GM04504 (cell line): Measurements from ENCODE around the gene NAALADL2.
"Not testable (repeated sequence)": the region's sequence is repeated elsewhere in the genome, so short reads cannot be mapped to it uniquely, and the experiment has no call there.

Source experiments
- DNase-seq: peaks from one replicate; pipeline ENCODE4 v3.0.0-alpha.2; 2012; ENCODE audit warnings: low read depth

Gene NAALADL2

GRCh38 chr3:175269394-175269793 is 410.3 kb downstream of the NAALADL2 start:
- DNase-seq, result no peak

DNA sequence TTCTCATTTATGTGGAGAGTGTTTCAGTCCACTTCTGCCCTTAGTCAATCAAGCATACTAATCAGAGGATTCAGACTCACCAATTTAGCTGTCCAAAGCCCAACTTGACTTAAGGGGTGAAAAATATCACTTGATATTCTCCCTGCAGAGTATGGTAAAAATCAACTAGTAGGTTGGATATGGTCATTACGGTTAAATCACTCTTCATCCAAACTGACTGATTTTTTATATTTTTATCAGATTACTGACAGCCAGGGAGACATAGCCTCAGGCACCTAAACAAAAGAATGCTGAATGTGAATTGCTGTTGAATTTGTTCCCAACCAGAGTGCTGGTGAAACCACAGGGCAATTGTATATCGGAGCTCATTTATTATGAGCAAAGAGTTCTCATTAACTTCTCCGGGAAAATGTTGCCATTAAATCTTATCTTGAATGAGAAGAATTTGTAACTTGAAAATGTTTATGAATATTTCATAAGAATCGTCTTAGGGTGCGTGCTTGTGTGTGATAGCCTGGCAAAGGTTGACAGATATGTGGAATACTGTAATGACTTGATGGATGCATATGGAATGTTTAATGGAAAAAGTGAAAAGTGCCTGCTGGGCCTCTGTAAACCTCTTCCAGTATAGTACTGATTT is 411.2 kb downstream of the NAALADL2 start:
- peak; percentile 65 for DNase-seq

GRCh38 chr3:175270866-175271265 is 411.7 kb downstream of the NAALADL2 start:
- DNase-seq, result no peak

- not testable (repeated sequence) for DNase-seq
These were observed 412.3 kb downstream of the NAALADL2 start for GRCh38 chr3:175271465-175271864.

DNA sequence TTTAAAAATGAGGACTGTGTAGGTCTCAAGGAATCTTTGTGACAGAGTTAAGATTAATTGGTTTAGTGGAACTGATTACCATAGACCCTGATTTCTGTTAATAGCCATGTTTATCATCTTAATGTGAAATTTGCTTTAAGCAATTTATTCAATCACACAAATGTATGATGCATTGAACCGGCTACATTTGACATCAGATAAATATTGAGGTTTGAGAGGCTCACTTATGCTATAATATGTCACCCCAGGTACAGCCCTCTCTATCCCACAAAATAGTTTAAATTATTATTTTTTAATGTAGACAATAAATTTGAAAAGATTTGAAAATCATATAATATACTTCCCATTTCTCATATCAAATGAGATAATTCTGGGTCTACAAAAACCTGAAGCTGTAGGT is 413.3 kb downstream of the NAALADL2 start:
- DNase-seq, result no peak

DNA sequence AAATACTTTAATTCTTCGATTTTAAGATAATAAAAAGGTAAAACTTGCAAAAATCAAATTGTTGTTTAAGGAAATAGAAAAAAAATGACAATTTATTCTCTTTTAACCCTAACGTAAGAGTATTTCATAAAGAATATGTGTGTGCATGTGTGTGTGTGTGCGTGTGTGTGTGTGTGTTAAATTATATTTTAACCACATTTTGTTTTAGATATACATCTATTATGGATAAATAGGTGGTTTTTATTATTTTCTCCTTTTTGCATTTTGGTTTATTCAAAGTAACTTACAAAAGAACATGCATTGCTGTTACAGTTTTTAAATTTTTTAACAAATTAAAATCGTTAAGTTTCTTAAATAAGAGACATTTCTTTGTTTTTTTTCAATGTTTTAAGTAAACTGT is 414.4 kb downstream of the NAALADL2 start:
- DNase-seq, result no peak

GRCh38 chr3:175274056-175274455 is 414.9 kb downstream of the NAALADL2 start:
- no peak for DNase-seq

DNA sequence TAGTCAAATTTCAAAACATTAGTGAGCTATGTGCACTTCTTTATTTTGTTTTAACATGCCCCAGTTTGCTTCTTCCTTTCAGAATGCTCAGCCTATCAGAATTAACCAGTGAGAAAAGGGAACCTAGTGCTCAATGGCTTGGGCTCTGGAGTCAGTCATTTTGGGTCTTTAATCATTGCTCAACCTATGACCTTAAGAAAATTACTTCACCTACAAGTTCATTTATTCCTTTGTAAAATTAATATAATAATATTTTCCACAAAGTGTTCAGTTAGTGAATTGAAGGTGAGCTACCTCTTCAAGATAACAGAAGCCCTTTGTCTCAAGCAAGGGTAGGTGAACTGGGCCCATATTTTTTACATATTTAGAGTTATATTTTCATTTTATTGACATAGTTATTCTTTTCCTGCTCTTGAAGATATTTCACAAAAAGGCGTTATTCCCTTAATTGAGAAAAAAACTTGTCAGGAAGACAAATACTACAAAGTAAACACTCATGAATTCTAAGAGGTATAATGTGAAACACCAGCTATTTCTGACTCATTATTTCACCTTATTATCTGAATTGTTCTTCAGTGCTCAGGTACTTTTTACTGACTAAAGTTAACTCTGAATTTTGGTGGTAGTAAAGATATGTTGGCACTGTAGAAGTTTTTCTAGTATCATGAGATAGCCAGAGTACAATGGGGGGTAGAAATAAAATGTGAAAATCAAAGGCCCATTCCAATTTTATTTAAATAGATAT is 415.5 kb downstream of the NAALADL2 start:
- no peak for DNase-seq

GRCh38 chr3:175278680-175279079 is 419.5 kb downstream of the NAALADL2 start:
- no peak for DNase-seq

DNA sequence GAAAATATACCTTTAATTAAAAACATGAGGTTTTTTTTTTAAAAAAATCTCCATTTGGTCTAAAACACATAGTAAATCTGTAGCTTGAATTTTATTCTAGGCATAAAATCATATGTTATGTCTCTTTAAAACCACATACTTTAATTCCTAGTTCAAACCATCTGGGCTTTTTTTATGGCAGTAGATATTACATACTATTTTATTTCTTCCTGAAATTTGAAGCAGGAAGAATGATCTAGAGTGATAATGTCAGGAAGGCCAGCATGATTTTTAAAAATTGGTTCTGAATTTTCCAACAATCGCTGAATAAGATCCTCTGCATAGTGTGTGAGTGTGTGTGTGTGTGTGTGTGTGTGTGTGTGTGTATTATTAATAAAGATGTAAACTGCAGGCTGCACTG is 420.3 kb downstream of the NAALADL2 start:
- DNase-seq, result no peak

- DNase-seq, result no peak
These were observed 420.8 kb downstream of the NAALADL2 start for GRCh38 chr3:175279911-175280310.

GRCh38 chr3:175287361-175287963 is 428.3 kb downstream of the NAALADL2 start:
- DNase-seq, result no peak

DNA sequence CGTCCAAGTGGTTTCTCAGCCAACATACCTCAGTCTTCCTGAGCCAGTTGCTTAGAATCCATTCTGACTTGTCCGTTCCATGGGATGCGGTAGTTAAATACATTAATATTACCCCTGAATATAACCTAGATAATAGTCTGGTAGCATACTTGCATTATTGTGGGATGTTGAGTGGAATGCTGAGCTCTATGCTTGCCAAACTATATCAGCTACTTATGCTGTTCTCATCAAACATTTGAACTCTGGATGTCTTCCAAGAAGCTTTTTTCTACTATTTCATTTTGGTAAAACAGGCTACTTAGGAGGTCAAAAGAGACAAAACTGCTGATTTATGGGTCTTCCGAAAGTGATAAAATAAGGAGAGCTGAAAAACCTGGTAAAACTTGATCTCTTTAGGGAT is 429.5 kb downstream of the NAALADL2 start:
- no peak for DNase-seq

- DNase-seq, result no peak
These were observed 435.7 kb downstream of the NAALADL2 start for GRCh38 chr3:175294793-175295192.

GRCh38 chr3:175295248-175296130 is 436.4 kb downstream of the NAALADL2 start:
- DNase-seq, result no peak

- DNase-seq, result no peak
These were observed 438.1 kb downstream of the NAALADL2 start for GRCh38 chr3:175297216-175297615.

DNA sequence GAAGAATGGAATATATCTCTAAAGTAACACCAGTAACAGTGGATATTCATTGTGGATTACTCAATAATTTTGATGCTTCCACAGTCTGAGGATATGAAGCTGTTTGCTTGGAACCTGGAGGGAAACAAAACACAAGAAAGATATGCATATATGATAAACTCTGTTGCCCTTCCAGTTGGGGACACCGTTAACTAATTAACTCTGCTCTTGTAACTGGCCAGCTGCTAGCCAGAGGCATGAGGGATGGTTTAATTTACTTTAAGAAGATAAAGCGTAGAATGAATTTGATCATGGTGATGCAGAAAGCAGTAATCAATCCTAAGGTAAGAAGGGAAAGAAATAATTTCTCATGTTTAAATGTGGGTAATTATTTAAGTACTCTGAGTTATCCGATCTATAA is 442.6 kb downstream of the NAALADL2 start:
- no peak for DNase-seq

DNA sequence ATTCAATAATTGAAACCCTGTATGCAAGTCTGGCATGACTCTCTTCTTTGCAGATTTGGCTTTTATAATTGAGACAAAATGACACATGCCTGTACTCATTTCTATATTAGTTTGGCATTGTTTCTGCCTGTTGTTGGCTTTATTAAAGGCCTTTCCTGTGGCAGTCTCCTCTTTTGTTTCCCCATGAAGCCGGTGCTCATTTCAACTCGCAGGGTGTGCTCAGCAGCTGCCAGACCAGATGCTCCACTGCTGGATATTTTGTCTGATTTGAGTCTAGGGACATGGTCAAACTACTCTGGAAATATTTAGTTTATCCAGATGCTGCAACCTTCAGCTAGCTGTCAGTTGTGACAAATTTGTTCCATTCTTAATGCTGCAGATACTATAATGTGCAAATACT is 445.3 kb downstream of the NAALADL2 start:
- no peak for DNase-seq

DNA sequence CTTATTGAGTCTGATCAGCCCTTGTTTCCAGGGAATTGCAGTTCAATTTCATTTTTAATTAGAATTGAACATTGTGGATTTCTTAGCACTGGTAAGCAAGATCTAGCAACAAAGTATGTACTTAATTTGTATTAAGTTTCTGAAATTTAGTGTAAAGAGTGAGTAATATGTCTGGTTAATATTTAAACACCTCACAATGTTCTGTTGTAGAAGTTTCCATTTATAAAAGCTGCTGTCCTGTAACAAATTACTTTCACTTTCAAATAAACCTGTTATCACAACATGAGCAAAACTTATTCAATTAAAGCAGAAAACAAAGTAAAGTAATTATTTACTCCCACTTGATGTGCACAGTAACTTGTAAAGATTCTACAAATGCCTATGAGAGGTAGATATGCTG is 448.5 kb downstream of the NAALADL2 start:
- DNase-seq, result no peak

- DNase-seq, result no peak
These were observed 449.0 kb downstream of the NAALADL2 start for GRCh38 chr3:175308097-175308496.

- no peak for DNase-seq
These were observed 450.9 kb downstream of the NAALADL2 start for GRCh38 chr3:175310046-175310445.

GRCh38 chr3:175311404-175311803 is 452.3 kb downstream of the NAALADL2 start:
- DNase-seq, result no peak
